ENCODE measurements around the gene CNIH3.

The CNIH3 gene

GRCh38 chr1:224690576-224690975 is 74.5 kb downstream of the CNIH3 start:
- H3K4me2 ChIP-seq (ENCODE audit: low read length) = no peak overlapping the region
- no peak overlapping the region for H3K9ac ChIP-seq
- no peaks in the 10 kb centered on the region for H3K4me1 ChIP-seq
- TF ChIP-seq CTCF (IDR thresholded peaks at IDR 0.05) = no peak
- no peaks in the 10 kb centered on the region for H3K79me2 ChIP-seq
- no peaks in the 10 kb centered on the region for H3K9me3 ChIP-seq (ENCODE audit: control insufficient read depth, low read length)
- no peaks in the 10 kb centered on the region for H3K36me3 ChIP-seq (ENCODE audit: control insufficient read depth, insufficient read depth, low read length)
- no peak overlapping the region for H2AFZ ChIP-seq
- H3K27ac ChIP-seq = no peak overlapping the region
- H3K4me3 ChIP-seq (ENCODE audit: low read depth, low read length) = no peak overlapping the region
- no peaks in the 10 kb centered on the region for H3K27me3 ChIP-seq (ENCODE audit: control insufficient read depth, insufficient read depth, low read length)

DNA sequence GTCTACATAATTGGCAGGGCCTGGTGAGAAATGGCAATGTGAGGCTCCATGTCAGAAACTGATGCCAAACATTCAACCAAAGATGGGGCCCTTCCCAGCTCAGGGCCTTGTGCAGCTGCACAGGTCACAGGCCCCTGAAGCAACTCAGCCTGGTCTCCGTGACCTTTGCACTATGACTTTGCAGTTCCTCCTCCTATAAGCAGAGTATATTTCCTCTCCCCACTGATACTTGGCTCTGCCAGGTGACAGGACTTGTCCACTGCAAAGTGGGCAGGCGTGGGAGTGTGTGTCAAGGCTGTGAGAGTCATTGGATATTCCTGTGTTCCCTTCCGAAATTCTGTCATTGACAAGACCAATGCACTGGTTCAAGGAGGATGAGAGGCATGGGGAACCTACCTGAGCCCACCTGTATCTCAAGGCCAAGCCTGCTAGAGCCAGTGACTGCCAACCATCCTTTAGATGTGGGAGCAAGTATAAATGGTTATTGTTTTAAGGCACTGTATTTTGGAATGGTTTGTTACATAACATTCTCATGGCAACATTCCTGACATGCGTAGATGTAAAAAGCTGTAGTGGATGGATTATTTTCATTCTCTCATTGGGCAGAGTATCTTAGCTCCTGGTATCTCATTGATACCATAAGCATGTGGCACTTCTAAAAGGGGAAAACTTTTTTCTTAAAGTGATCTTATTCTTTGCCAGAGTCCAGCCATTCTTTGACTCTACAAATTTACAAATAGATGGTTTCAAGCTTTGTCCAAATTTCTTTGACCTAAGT is 75.2 kb downstream of the CNIH3 start:
- no peaks in the 10 kb centered on the region for H3K79me2 ChIP-seq
- TF ChIP-seq CTCF (IDR thresholded peaks at IDR 0.05) = no peak
- H3K9me3 ChIP-seq (ENCODE audit: control insufficient read depth, low read length) = no peaks in the 10 kb centered on the region
- no peaks in the 10 kb centered on the region for H3K27me3 ChIP-seq (ENCODE audit: control insufficient read depth, insufficient read depth, low read length)
- H3K4me3 ChIP-seq (ENCODE audit: low read depth, low read length) = no peak overlapping the region
- no peak overlapping the region for H3K4me2 ChIP-seq (ENCODE audit: low read length)
- no peak overlapping the region for H2AFZ ChIP-seq
- no peaks in the 10 kb centered on the region for H3K36me3 ChIP-seq (ENCODE audit: control insufficient read depth, insufficient read depth, low read length)
- H3K27ac ChIP-seq = no peak overlapping the region
- H3K9ac ChIP-seq = no peak overlapping the region
- H3K4me1 ChIP-seq = no peaks in the 10 kb centered on the region

GRCh38 chr1:224694969-224695368 is 78.9 kb downstream of the CNIH3 start:
- Histone ChIP-seq H3K27me3 (ENCODE audit: control insufficient read depth, insufficient read depth, low read length) (no peaks in the 10 kb centered on the region), H3K9ac (no peak overlapping the region), H2AFZ (no peak overlapping the region), H3K27ac (no peak overlapping the region), H3K36me3 (ENCODE audit: control insufficient read depth, insufficient read depth, low read length) (no peaks in the 10 kb centered on the region), H3K9me3 (ENCODE audit: control insufficient read depth, low read length) (no peaks in the 10 kb centered on the region), H3K4me1 (no peaks in the 10 kb centered on the region), H3K4me3 (ENCODE audit: low read depth, low read length) (no peak overlapping the region), H3K79me2 (no peaks in the 10 kb centered on the region), H3K4me2 (ENCODE audit: low read length) (no peak overlapping the region)
- no peak for TF ChIP-seq CTCF (IDR thresholded peaks at IDR 0.05)

- Histone ChIP-seq H2AFZ (no peak overlapping the region), H3K27ac (no peak overlapping the region), H3K4me2 (ENCODE audit: low read length) (no peak overlapping the region), H3K4me1 (no peaks in the 10 kb centered on the region), H3K27me3 (ENCODE audit: control insufficient read depth, insufficient read depth, low read length) (no peaks in the 10 kb centered on the region), H3K9ac (no peak overlapping the region), H3K4me3 (ENCODE audit: low read depth, low read length) (no peak overlapping the region), H3K79me2 (no peaks in the 10 kb centered on the region), H3K36me3 (ENCODE audit: control insufficient read depth, insufficient read depth, low read length) (no peaks in the 10 kb centered on the region), H3K9me3 (ENCODE audit: control insufficient read depth, low read length) (no peaks in the 10 kb centered on the region)
- no peak for TF ChIP-seq CTCF (IDR thresholded peaks at IDR 0.05)
These were observed 79.9 kb downstream of the CNIH3 start for GRCh38 chr1:224696021-224696420.

Measured in parathyroid adenoma (tissue), 2 donors.